Epithelial cell of proximal tubule (primary cell): Measurements from ENCODE around the gene KCTD7. TPM values are rescaled to one million over a fixed set of nuclear protein-coding genes. Genes with fewer than 3 reads are reported as not detected.
"Not testable (repeated sequence)": the region's sequence is repeated elsewhere in the genome, so short reads cannot be mapped to it uniquely, and the experiment has no call there.

Experiments used
- DNase-seq: peaks from one replicate; pipeline ENCODE4 v3.0.0-alpha.2; 2011; ENCODE audit warnings: low read depth
- H3K4me3 ChIP-seq: 2 replicates; pipeline ENCODE4 v1.5.1; 2011; ENCODE audit warnings: low read depth, mild to moderate bottlenecking, low read length
- CTCF ChIP-seq: conservative IDR thresholded peaks from 2 replicates; pipeline ENCODE4 v1.5.1; 2012; ENCODE audit warnings: low read depth, mild to moderate bottlenecking, low read length
- total RNA-seq: library from RNA; depleted of rRNA; stranded (reverse); fragments of >200 nt; gene quantifications from 2 replicates; pipeline ENCODE4 v1.2.3, GENCODE V29; 2015

KCTD7 gene
- total RNA-seq, 1 donor from 2014 or later = 8.3 TPM

- DNase-seq = peak; percentile 71
- peak overlapping the region; percentile 74 for H3K4me3 ChIP-seq
- no peak for TF ChIP-seq CTCF
Observed at GRCh38 chr7:66654275-66655112, 25.8 kb downstream of the KCTD7 start.

- peak overlapping the region; percentile 74 for H3K4me3 ChIP-seq
- DNase-seq = not testable (repeated sequence)
Observed at GRCh38 chr7:66655113-66655806, 26.6 kb downstream of the KCTD7 start.

- H3K4me3 ChIP-seq = peak overlapping the region; percentile 74
- not testable (repeated sequence) for DNase-seq
Observed at GRCh38 chr7:66655826-66656485, 27.3 kb downstream of the KCTD7 start.

GRCh38 chr7:66657798-66658197 is 29.1 kb downstream of the KCTD7 start:
- no peak for TF ChIP-seq CTCF
- DNase-seq = no peak
- H3K4me3 ChIP-seq = no peak overlapping the region

GRCh38 chr7:66662646-66663264 is 34.1 kb downstream of the KCTD7 start:
- no peak overlapping the region for H3K4me3 ChIP-seq
- TF ChIP-seq CTCF = no peak
- DNase-seq = no peak

- no peak for TF ChIP-seq CTCF
- DNase-seq = no peak
- no peak overlapping the region for H3K4me3 ChIP-seq
Observed at GRCh38 chr7:66664590-66665293, 36.1 kb downstream of the KCTD7 start.

GRCh38 chr7:66666313-66666952 is 37.8 kb downstream of the KCTD7 start:
- no peak overlapping the region for H3K4me3 ChIP-seq
- DNase-seq = no peak
- TF ChIP-seq CTCF = no peak
